GM18517 (cell line): ENCODE data around the gene NTN5.

ENCODE experiments used
- ATAC-seq: cut with Tn5 transposase; IDR thresholded peaks from one replicate; pipeline ENCODE4 v1.9.1; 2021; ENCODE audit warnings: mild to moderate bottlenecking, moderate library complexity; ENCODE audit not compliant: unreplicated experiment

The NTN5 gene

GRCh38 chr19:48631225-48631624 is 41.6 kb downstream of the NTN5 start:
- ATAC-seq = no peak

- ATAC-seq = no peak
These were observed 42.3 kb downstream of the NTN5 start for GRCh38 chr19:48630296-48631063.

- ATAC-seq = no peak
These were observed 43.1 kb downstream of the NTN5 start for GRCh38 chr19:48629599-48630295.

GRCh38 chr19:48629297-48629598 is 43.6 kb downstream of the NTN5 start:
- ATAC-seq = no peak

GRCh38 chr19:48628486-48629296 is 44.1 kb downstream of the NTN5 start:
- no peak for ATAC-seq

- ATAC-seq = no peak
These were observed 44.9 kb downstream of the NTN5 start for GRCh38 chr19:48627865-48628314.

GRCh38 chr19:48627201-48627864 is 45.5 kb downstream of the NTN5 start:
- ATAC-seq = no peak

GRCh38 chr19:48625891-48626327 is 46.9 kb downstream of the NTN5 start:
- no peak for ATAC-seq

- ATAC-seq = no peak
These were observed 47.8 kb downstream of the NTN5 start for GRCh38 chr19:48624791-48625723.

- peak; percentile 38 for ATAC-seq
These were observed 48.7 kb downstream of the NTN5 start for GRCh38 chr19:48624067-48624594.

GRCh38 chr19:48623556-48624066 is 49.2 kb downstream of the NTN5 start:
- no peak for ATAC-seq

GRCh38 chr19:48619692-48620585 is 52.9 kb downstream of the NTN5 start:
- ATAC-seq = no peak

GRCh38 chr19:48618916-48619691 is 53.7 kb downstream of the NTN5 start, which contains the start of the genes RPL18 and SPHK2:
Gene RPL18 (minus strand): TSS chr19:48619178. CDS start chr19:48619143, 35 bp downstream.
Gene SPHK2 (plus strand): TSS chr19:48619506. CDS start chr19:48620515, 1,009 bp downstream.
- ATAC-seq = peak; percentile 91

- no peak for ATAC-seq
These were observed 54.4 kb downstream of the NTN5 start for GRCh38 chr19:48618278-48618915.

GRCh38 chr19:48617146-48617937 is 55.5 kb downstream of the NTN5 start:
- no peak for ATAC-seq

GRCh38 chr19:48616491-48617056 is 56.2 kb downstream of the NTN5 start:
- ATAC-seq = no peak
